ENCODE measurements around the gene QRICH2.
A peak's percentile ranks its signal among the peaks of the same experiment; 100 is the strongest.

QRICH2 gene

GRCh38 chr17:76307966-76308338 lies at the start of gene QRICH2:
TSS of gene QRICH2 (minus strand) at chr17:76308276. CDS start at chr17:76307998, 278 bp downstream.
- no peak for DNase-seq

GRCh38 chr17:76357597-76358158 lies 49.6 kb upstream of the QRICH2 start:
- peaks cover 0 to 3% of the 10 kb centered on the region in 2 donors for H3K27me3 ChIP-seq
- H3K4me3 ChIP-seq = no peak overlapping the region
- no peak for DNase-seq
- no peak overlapping the region for H3K27ac ChIP-seq
- intact Hi-C loops (cut with DNase I; ENCODE audit: low total_unique reads) = no loop called here
- no peaks in the 10 kb centered on the region for H3K36me3 ChIP-seq
- peaks cover 0 to 15% (median 8%) of the 10 kb centered on the region in 4 donors for H3K4me1 ChIP-seq
- no peak for TF ChIP-seq CTCF (IDR thresholded peaks at IDR 0.05)
- no peaks in the 10 kb centered on the region for H3K9me3 ChIP-seq

More at GRCh38 chr17:76307966-76308338, at the start of gene QRICH2:
- H3K9me3 ChIP-seq = no peaks in the 10 kb centered on the region
- no peaks in the 10 kb centered on the region for H3K4me1 ChIP-seq
- no peak within 1 kb of the TSS for H3K4me3 ChIP-seq
- intact Hi-C loops (cut with DNase I; ENCODE audit: low total_unique reads) = no loop called here
- no peaks in the 10 kb centered on the region for H3K27me3 ChIP-seq
- no peak for TF ChIP-seq CTCF (IDR thresholded peaks at IDR 0.05)
- H3K27ac ChIP-seq = no peak within 1 kb of the TSS
- peaks cover 4 to 63% (median 39%) of the 10 kb centered on the region in 3 donors for H3K36me3 ChIP-seq

GRCh38 chr17:76356803-76357456 lies 48.9 kb upstream of the QRICH2 start:
- Histone ChIP-seq H3K9me3 (no peaks in the 10 kb centered on the region), H3K27me3 (peaks cover 0 to 3% of the 10 kb centered on the region in 2 donors), H3K36me3 (no peaks in the 10 kb centered on the region), H3K4me1 (peaks cover 0 to 17% (median 13%) of the 10 kb centered on the region in 4 donors), H3K4me3 (no peak overlapping the region), H3K27ac (no peak overlapping the region)
- no peak for DNase-seq
- TF ChIP-seq CTCF (IDR thresholded peaks at IDR 0.05) = no peak
- intact Hi-C loops (cut with DNase I; ENCODE audit: low total_unique reads) = no loop called here

DNA sequence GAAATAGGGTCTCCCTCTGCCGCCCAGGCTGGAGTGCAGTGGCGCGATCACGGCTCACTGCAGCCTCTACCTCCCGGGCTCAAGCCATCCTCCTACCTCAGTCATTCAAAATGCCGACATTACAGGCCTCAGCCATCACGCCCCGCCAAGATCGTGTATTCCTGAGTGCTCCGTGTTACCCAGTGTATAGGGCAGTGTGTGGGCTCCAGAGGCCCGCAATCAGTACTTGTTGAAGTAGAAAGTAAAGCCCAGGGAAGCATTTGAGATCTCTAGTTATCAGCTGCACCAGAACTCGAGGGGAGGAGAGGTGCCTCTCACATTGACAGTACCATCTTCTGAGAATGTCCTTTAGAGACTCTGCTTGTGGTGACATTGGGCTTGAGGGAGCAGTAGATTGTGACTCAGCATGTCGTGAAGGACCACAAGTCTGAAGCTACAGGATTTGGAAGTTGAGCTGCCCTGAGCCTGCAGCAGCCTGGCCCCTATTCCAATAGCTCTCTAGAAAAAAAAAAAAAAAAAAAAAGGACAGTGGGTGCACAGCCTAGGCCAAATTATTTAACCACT lies 46.8 kb upstream of the QRICH2 start:
- H3K4me3 ChIP-seq = peak overlapping the region in 1 of 2 donors; percentile 75
- DNase-seq = no peak
- peaks cover 0 to 26% (median 22%) of the 10 kb centered on the region in 4 donors for H3K4me1 ChIP-seq
- H3K27me3 ChIP-seq = peaks cover 0 to 3% of the 10 kb centered on the region in 2 donors
- no peak overlapping the region for H3K27ac ChIP-seq
- TF ChIP-seq CTCF (IDR thresholded peaks at IDR 0.05) = no peak
- intact Hi-C loops (cut with DNase I; ENCODE audit: low total_unique reads) = no loop called here
- no peaks in the 10 kb centered on the region for H3K9me3 ChIP-seq
- no peaks in the 10 kb centered on the region for H3K36me3 ChIP-seq

DNA sequence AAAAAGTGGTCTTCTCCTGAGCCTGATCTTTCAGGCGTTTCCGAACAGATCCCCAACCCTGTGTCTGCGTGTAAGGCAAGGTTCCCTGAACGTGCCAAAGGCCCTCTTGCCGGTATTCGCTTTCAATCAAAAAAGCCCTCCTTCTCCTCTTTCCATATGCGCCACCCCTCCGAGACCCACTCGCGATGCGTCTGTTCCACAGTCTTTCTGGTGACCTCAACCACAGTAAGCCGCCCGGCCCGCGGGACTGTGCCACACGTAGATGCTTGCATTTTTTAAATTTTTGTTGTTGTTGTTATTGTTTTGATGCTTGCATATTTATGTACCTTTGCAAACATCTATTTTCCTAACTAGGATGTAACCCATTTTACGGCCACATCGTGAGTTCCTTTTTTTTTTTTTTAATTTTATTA lies 46.2 kb upstream of the QRICH2 start:
- Histone ChIP-seq H3K9me3 (no peaks in the 10 kb centered on the region), H3K4me3 (peak overlapping the region; percentile 75 to 87), H3K36me3 (no peaks in the 10 kb centered on the region), H3K4me1 (peaks cover 0 to 26% (median 22%) of the 10 kb centered on the region in 4 donors), H3K27me3 (peaks cover 0 to 3% of the 10 kb centered on the region in 2 donors), H3K27ac (peak overlapping the region; percentile 74 to 81)
- TF ChIP-seq CTCF (IDR thresholded peaks at IDR 0.05) = no peak
- DNase-seq = no peak
- intact Hi-C loops (cut with DNase I; ENCODE audit: low total_unique reads) = no loop called here

Measured in tibial artery (tissue), 4 donors.